Epidermal melanocyte (primary cell): Measurements from ENCODE around the gene EBPL.
"Not testable (repeated sequence)": the region's sequence is repeated elsewhere in the genome, so short reads cannot be mapped to it uniquely, and the experiment has no call there.

ENCODE experiments used
- DNase-seq: peaks from one replicate; pipeline ENCODE4 v3.0.0; 2011; ENCODE audit warnings: low spot score; ENCODE audit not compliant: insufficient read length

Gene EBPL

DNA sequence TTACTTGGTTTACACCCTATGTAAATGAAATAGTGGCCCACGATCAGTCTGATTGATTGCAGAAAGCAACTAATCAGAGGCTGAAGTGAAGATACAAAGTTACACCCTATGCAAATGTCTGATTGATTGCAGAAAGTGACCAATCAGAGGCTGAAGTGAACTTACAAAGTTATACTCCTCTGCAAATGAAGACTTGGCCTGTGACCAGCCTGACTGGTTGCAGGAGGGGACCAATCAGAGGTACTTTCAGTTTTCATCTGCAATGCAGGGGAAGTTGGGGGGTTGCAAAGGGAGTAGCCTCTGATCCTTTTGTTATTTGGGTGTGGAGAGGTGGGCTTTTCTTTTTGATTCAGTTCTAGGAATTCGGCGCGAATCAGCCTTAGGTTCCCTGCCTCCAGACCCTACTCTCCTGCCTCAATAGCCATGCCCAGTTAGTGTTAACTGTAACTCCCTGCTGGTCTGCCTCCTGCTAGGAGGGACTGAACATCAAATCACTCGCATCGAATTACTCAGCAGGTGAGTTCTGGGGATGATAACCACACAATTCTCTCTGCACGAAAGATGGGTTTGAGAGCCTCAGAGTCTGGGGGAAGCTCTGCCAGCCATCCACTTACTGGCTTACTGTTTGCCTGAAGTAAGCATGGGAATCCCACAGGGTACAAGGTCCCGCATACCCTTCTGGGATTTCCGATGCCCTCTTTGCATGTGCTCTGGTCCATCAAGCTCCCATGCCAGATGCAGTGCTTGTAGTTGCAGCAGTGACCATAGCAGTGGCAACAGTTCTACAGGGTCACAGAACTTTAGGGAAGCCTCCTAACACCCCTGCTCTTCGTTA is 55.5 kb downstream of the EBPL start:
- no peak for DNase-seq

DNA sequence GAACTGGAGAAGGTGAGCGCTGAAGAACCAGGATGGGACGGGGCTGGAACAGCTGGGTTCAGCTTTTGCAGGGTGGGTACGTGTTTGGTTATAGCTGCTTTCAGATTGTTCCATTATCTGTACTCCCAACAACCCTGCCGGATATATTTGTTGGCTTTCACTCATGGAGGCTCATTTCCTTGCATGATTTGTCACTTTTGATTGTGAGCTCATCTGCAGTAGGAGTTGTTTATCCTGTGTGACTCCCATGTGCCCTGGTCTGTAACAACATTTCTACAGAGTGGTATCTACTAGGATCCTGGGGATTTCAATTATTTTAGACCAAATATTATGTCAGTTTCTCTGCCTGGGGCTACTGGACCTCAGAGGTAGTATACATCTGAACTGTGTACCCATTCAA is 57.6 kb downstream of the EBPL start:
- DNase-seq: no peak

DNA sequence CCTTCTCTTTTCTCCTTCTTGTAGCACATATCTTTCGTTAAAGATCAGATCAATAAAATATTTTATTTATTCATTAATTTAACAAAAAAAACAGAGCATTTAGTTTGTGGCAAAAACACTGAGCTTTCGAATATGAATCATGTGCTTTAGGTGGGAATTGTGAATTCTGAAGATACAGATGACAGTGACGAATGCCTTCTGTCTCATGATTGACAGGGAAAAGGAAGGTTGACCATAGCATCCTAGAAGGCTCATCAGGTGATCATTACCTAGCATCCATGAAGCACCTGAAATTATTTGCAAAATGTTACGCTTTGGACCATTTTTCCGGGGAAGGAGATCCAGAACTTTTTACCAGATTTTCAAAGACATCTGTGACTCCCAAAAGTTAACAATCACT is 59.1 kb downstream of the EBPL start:
- no peak for DNase-seq

DNA sequence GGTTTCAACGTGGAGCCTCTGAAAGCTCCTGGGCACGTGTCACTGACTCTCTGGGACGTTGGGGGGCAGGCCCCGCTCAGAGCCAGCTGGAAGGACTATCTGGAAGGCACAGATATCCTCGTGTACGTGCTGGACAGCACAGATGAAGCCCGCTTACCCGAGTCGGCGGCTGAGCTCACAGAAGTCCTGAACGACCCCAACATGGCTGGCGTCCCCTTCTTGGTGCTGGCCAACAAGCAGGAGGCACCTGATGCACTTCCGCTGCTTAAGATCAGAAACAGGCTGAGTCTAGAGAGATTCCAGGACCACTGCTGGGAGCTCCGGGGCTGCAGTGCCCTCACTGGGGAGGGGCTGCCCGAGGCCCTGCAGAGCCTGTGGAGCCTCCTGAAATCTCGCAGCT is 60.7 kb downstream of the EBPL start:
- DNase-seq: no peak

DNA sequence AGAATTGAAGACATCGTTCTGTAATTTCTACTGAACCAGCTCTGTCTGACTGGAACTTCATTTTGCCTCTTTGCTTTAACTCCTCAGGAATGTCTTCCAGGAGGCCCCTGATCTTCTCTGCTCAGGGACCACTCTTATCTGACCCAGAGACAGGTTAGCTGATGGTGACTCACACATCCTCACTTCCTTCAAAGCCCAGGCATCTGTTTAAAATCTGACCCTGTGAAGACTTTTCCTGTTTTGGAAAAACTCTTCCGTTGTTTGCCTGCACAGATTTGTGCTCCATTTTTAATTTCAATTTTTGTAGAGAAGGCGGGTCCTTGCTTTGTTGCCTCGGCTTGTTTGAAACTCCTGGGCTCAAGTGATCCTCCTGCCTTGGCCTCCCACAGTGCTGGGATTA is 61.3 kb downstream of the EBPL start:
- DNase-seq: no peak

DNA sequence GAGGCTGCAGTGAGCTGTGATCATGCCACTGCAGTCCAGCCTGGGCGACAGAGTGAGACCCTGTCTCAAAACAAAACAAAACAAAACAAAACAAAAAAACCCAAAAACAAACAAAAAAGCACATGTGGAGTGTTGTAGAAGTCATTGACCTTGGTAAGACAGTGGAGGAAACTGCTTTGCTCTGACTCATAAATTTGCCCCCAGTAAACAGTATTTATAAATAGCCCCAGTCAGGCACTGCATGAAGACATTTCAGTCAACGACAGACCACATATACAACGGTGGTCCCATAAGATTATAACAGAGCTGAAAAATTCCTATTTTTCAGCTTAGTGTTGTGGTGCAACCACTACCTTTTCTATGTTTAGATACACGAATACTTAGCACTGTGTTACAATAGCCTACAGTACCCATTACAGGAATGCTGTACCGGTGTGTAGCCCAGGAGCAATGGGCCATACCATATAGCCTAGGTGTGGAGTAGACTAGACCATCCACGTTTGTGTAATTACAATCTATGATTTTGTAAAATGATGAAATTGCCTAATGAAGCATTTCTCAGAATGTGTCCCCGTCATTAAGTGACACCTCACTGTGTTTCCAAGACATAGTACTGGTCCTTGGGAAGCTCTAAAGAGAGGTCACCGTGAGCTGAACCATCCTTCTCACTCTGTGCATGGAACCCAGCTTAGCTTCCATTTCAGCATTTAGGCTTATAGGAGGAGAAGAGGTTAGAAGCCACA is 61.9 kb downstream of the EBPL start:
- no peak for DNase-seq

DNA sequence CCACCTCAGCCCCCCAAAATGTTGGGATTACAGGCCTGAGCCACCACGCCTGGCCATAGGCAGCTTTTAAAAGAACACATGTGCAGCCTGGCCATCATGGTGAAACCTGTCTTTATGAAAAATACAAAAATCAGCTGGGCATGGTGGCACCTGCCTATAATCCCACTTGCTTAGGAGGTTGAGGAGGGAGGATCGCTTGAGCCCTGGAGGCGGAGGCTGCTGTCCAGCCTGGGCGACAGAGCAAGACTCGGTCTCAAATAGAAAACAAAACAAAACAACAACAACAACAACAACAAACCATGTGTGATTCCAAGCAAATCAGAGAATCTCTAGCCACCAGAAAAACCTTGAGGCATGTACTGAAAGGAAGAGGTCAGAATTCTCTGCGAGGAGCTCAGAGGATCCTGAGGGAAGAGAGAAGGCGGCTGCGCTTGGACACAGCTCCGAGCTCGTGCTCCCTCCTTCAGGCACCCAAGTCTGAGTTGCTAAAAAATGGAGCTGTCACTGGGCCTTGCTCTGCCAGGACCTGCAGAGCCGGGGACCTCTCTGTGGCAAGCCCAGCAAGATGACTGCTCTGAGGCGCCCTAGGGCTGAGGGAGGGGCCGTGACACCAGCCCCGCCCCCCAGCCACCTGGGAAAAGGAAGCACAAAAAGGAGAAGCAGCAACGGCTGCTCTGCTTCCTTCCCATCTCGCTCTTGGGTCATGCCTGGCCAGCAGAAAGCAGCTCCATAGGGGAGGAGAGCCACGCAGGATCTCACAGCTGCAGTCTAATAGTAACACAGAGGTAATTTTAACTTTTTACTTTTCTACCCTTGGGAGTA is 63.2 kb downstream of the EBPL start, which contains the start of gene ARL11:
Gene ARL11, plus strand, starts transcription at position 677 of the 822 bp plus-strand sequence. CDS start 1,941 bp downstream, outside the sequence.
- DNase-seq: no peak

DNA sequence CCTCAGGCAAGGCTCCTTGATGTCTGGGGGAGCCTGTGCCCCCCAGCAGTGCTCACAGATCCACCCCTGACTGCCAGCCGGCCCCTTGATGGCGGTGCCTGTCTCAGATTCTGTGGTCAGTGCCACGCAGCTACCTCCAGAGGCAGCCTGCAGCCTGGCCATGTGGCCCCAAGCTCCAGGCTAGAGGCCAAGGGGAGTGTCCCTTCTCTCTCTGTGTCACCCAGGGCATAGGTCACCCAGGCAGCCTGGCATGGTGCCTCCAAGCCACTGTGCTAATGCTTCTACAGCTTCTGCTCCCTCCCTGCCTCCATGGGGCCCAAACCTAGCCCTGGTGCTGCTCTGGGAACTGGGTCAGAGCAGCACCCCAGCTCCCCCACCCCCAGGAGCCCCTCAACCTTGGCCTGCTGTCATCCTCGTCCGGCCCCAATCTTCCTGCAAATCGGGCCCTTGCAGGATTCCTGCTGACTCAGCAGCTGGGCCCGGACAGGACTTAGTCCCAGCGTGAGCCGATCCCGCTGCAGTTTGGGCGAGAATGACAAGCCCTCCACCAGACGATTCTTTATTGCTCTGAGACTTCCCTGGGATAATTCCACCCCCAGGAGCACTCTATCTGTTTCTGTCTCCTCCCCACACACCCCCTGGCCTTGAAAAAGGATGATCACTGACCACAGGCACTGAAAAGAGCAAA is 65.8 kb downstream of the EBPL start:
- DNase-seq: no peak

DNA sequence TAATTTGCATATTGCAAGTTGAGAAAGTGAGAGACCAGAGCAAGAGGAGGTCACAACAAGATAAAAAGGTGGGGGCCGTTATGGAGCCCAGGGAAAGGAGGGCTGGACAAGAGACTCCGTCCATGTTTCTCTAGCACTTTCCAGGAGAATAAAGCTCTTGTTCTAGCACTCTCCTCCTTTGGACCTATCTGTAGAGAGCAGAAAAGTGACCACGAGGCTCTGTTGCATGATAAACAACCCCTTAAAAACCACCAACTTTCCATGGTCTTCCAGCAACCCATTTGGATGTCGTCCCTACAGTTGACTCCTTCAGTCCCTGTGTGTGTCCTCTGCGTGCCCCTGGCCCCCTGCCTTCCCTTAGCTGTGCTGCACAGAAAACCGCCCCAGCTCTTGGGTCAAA is 67.1 kb downstream of the EBPL start:
- DNase-seq: no peak

DNA sequence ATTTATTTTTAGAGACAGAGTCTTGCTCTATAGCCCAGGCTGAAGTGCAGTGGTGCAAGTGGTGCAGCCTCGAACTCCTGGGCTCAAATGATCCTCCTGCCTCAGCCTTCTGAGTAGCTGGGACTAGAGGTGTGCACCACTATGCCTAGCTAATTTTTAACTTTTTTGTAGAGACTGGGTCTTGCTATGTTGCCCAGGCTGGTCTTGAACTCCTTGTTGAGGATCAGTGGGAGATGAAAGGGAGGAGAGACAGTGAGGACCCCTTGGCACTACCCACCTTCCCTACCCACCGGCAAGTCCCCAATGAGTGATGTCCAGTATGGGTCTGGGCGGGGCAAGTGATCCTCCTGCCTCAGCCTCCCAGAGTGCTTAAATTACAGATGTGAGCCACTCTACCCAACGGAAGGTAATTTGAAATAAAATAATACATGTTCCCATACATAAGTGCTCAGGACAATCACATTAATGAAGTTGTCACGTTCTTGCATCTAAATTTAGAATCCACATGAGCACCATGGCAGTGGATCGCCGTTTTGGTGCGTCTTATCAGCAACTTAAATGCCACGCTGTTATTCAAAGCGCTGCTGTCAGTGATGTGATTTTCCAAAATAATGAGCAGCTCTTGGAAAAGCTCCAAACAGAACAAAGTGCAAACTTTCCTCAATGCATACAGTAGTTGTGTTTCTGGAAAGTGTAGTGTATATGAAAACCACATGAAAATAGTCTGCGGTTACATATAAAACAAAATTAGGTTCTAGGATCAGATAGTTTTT is 68.9 kb downstream of the EBPL start:
- no peak for DNase-seq

DNA sequence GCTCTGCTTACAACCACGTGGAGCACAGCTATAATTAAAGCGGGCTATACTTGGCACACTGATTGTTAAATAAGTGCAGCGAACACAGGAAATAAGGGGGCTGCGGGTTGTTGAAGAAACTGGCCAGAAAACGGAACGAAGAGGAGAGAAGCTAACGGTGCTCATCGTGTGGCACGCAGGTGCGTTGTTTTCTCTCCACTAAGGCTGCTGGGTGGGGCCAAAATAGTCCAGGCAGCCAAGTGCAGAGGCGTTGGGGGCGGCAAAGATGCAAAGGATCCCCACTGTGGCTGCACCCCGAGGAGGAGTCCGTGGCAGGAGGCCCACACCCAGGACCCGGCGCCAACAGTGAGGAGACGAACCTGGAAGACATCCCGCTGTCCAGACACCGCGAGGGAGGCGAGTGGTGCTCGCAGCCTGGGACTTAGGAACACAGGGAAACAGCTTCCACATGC is 71.1 kb downstream of the EBPL start:
- no peak for DNase-seq

DNA sequence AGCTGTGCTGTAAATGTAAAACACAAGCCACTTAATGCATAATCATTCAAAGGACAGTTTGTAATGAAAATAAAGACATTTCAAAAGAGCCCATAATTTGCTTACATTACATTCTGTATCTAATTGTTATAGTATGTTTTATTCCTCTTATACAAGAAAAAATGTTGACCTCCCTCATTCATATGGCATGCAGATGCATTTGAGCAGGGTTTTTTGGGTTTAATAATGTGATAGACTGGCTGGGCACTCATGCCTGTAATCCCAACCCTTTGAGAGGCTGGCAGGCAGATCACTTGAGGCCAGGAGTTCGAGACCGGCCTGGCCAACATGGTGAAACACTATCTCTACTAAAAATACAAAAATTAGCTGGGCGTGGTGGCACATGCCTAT is 74.6 kb downstream of the EBPL start:
- DNase-seq: no peak

DNA sequence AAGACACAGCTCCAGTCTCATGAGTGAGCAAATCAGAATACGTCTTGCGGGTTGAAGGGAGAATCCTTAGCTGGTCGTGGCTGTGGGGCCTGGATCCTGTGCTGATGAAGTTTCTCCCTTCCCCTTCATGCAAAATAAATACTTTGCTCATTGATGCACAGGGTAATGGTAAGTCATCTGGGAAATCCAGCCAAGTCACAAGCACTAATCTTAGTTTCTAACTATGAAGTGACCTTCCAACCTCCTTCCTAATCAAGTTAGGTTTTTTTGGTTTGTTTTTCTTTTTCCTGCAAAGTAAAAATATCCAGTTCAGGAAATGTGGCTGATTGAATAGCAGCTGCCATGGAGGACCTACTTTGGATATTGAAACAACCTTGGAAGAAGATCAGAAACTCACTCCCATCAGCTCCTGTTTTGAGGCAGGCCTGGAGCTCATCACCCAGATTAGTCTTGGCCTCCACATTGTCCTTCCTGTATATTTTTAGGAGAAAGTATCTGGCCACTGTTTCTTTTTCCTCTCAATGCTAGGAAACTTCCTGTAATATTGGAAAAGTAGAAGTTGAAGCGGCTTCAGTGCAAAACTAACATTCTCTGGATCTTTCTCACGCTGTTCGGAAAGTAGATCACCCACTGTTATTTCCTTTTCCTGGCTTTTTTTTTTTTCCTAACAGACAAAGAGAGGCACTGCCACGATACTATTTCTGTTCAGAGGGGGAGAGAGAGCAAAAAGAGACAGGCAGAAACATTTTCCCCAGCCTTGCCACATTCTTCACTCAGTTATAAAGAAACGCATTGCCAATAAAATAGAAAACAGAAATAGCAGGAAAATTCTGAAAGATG is 75.2 kb downstream of the EBPL start:
- no peak for DNase-seq

DNA sequence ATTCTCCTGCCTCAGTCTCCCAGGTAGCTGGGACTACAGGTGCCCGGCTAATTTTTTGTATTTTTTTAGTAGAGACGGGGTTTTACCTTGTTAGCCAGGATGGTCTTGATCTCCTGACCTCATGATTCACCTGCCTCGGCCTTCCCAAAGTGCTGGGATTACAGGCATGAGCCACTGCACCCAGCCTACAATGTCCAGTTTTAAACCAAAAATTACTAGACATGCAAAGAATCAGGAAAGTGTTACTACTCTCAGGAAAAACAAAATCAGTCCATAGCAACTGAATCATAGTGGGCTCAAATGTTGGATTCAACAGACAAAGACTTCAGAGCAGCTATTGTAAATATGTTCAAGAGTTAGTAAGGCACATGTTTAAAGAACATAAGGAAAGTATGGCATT is 79.2 kb downstream of the EBPL start:
- DNase-seq: not testable (repeated sequence)
